Prostate gland (tissue), 1 donor: ENCODE results near the gene CLN6.

Source experiments
- POLR2A ChIP-seq: fragments of 450-650 bp; IDR thresholded peaks from one replicate; pipeline ENCODE4 v1.6.1; 2016; ENCODE audit warnings: antibody characterized with exemption, mild to moderate bottlenecking
- POLR2AphosphoS5 ChIP-seq: sonication (generic); formaldehyde crosslinking; IDR thresholded peaks from one replicate; pipeline ENCODE4 v1.6.1; 2017; ENCODE audit warnings: antibody characterized with exemption

- TF ChIP-seq POLR2AphosphoS5 (no peak), POLR2A (no peak)
Measured at GRCh38 chr15:68218847-68219798, 10.4 kb downstream of the CLN6 start.
